KBM-7 (cell line): ENCODE measurements around the gene SYNDIG1.

Experiments used
- DNase-seq: peaks from one replicate; pipeline ENCODE4 v3.0.0-alpha.2; 2015
- in situ Hi-C: fragments of 300-500 bp; cut with MboI; formaldehyde crosslinking; loops from 2 replicates; pipeline ENCODE4 v1.14.3; 2020; ENCODE audit warnings: low sequenced_read_pairs, low pct_unique_long_range_greater_than_20kb, mixed read lengths

The SYNDIG1 gene

GRCh38 chr20:24686156-24686555, 216.7 kb downstream of the SYNDIG1 start:
- in situ Hi-C loops: no loop called here
- no peak for DNase-seq

GRCh38 chr20:24690408-24690807, 221.0 kb downstream of the SYNDIG1 start:
- in situ Hi-C loops: no loop called here
- no peak for DNase-seq

- in situ Hi-C loops: no loop called here
- DNase-seq: no peak
Observed at GRCh38 chr20:24691901-24692351, 222.5 kb downstream of the SYNDIG1 start.

DNA sequence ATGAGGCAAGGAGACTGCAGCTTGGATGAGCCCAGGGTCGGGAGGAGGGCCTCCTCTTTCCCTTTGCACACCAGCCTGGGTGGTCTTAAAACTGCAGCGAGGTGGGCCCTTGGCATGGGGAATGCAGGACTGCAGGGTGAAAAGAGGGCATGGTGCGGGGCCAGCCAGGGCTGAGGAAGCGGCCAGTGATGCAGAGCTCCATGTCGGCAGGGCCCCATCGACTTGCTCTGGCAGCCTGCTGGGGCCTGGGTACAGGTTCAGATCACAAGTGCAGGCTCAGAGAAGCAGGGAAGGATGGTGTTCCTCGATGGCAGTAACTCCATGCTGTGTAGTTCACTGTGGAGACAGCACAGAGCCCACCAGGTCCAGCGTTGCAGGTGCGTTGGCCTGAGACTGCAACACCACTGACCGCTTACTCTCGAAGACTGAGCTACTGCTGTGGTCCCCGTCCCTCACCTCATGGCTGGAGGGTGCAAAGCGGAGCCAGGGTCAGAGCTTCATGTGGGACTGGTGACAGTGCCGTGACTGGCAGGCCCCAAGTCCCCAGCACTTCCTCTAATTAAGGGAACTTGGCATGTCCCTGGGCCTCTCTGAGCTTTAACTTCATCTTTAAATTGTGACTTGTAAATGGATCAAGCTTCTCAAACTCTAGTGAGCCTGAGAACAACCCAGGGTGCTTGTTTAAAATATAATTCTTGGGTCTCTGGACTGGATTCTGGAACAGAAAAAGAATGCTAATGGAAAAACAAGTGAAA, 223.2 kb downstream of the SYNDIG1 start:
- in situ Hi-C loops: no loop called here
- DNase-seq: no peak

DNA sequence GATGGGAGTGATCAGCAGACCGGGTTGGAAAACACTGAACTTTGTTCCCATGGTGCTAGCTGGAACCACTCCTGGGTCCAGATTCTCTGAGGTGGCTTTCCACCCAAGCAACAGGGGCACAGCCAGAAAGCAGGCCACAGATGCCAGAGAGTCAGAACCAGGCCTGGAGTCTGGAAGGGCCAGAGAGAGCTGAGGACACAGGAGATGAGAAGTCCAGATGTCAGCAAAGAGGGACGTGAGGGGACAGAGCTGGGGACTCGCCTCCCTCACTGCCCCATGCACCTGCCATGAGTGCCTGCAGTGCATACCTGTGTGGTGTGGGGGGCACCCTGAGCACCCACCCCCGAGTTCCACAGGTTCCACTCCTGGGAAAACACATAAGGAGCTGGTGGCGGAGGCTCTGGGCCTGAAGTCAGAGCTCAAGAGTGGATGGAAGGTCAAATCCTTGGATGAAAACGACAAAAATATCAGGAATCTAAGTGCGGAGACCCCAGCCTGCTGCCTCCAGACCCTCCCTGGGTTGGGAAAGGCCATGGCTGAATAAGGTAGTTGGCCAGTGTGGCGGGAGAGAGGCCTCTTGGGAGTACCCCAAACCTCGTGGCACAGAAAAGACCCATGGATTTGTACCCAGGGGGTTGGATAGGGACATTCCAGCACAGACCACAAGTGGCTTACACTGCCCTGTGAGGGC, 224.2 kb downstream of the SYNDIG1 start:
- no peak for DNase-seq
- in situ Hi-C loops: no loop called here

DNA sequence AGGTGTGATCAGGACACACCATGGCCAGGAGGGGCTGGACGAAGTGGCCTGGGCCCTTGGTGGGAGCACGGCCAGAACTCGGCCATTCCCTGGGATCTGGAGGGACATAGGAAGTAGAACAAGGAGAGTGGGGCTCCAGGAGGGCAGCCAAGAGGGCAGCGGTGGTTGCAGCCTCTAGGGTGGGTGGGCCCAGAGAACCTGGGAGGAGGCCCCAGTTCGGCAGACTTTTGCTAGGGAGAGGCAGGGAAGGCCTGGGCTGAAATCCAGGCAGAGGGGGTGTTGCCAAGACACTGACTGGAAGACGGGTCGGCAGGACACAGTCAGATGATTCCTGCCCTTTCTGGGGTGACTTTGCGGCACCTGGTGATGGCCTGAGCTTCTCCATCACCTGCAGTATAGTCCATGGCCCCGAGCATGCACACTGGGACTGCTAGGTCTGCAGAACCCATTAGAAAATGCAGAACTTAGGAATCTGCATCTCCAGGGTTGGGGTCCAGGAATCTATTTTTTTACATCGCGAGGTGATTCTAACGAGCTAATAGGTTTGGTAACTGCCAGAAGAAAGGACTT, 224.8 kb downstream of the SYNDIG1 start:
- in situ Hi-C loops: no loop called here
- no peak for DNase-seq

GRCh38 chr20:24694727-24695528, 225.5 kb downstream of the SYNDIG1 start:
- DNase-seq: no peak
- in situ Hi-C loops: no loop called here

DNA sequence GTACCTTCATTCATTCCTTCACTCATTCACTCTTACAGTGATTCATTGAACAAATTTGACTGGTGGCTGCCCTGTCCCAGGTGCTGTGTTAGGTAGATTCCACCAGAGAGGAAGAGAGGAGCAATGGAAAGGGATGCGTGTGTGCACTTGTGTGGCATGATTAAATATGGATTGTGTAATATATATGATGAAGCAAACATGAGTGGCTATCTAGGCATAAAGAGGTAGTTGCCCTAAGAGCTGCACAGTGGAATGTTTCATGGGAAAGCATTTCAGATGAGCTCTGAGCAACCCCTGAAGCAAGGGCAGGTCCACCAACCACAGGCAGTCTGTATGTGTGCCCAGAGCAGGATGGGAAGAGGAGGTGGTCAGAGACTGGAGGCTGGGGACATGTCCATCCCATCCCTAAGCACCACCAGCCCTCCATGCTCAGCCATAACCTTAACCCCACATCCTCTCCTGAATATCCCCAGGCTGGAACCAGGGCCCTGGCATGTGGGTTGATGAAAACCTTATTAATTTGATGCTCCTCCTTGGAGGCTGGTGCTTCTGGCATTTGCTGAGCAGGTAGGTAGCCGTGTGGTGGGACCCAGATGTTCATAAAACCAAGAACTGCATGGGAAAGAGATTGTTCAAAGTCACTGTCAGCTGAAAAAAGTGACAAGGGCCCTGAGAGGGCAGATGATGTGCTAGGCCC, 226.2 kb downstream of the SYNDIG1 start:
- in situ Hi-C loops: no loop called here
- DNase-seq: no peak

- in situ Hi-C loops: no loop called here
Observed at GRCh38 chr20:24696396-24696795, 227.0 kb downstream of the SYNDIG1 start.

GRCh38 chr20:24697411-24697810, 228.0 kb downstream of the SYNDIG1 start:
- in situ Hi-C loops: no loop called here
- no peak for DNase-seq

More at GRCh38 chr20:24696396-24696795, 227.0 kb downstream of the SYNDIG1 start:
- no peak for DNase-seq

DNA sequence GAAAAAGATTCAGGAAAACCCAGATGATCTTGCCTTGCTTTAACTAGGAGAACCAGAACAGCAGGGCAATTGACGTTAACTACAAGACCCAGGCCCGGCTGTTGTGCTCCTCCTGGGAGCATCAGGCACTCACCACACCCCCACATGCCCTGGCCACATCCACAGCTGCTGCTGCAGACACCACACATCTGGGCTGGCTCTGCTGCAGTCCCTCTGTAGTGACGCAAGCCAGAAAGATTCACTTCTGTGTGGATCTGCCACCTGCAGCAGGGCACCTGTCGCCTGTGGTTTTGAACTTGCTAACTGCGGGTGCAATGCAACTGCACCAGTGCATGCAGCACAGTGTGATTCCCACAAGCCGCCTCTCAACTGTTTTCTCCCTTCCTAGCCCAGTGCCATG, 228.8 kb downstream of the SYNDIG1 start:
- in situ Hi-C loops: no loop called here

GRCh38 chr20:24698706-24699206, 229.3 kb downstream of the SYNDIG1 start:
- DNase-seq: no peak
- in situ Hi-C loops: no loop called here

More for the DNA sequence above, 228.8 kb downstream of the SYNDIG1 start:
- DNase-seq: no peak

GRCh38 chr20:24699321-24700165, 230.1 kb downstream of the SYNDIG1 start:
- in situ Hi-C loops: no loop called here
- no peak for DNase-seq

- DNase-seq: no peak
- in situ Hi-C loops: no loop called here
Observed at GRCh38 chr20:24700166-24700860, 230.9 kb downstream of the SYNDIG1 start.

- in situ Hi-C loops: no loop called here
Observed at GRCh38 chr20:24701027-24701426, 231.6 kb downstream of the SYNDIG1 start.

DNA sequence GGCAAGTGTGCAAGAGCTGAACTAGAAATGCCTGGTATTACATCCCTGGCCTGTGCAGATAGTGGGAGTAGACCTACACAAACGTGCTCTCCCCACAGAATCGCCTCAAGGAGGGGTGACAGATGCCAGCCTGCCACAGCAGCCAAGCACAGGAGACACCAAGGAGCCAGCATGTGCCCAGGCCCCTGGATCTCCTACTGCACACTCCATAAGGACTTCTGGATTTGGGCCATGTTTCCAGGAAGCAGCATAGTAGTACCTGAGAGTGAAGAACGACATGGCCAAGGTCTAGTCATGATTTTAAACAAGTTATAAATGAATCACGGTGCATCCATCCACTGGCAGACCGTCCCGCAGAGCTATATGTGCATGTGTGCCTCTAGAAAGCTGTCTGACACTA, 232.2 kb downstream of the SYNDIG1 start:
- no peak for DNase-seq
- in situ Hi-C loops: no loop called here

More at GRCh38 chr20:24701027-24701426, 231.6 kb downstream of the SYNDIG1 start:
- DNase-seq: no peak

GRCh38 chr20:24702501-24703283, 233.3 kb downstream of the SYNDIG1 start:
- DNase-seq: no peak
- in situ Hi-C loops: no loop called here
